HG03175 (cell line): ENCODE results near the gene TSPY1.
"Not testable (repeated sequence)": the region's sequence is repeated elsewhere in the genome, so short reads cannot be mapped to it uniquely, and the experiment has no call there.

Experiments
- ATAC-seq: cut with Tn5 transposase; IDR thresholded peaks from one replicate; pipeline ENCODE4 v1.9.1; 2021; ENCODE audit warnings: mild to moderate bottlenecking, moderate library complexity; ENCODE audit not compliant: unreplicated experiment

The TSPY1 gene, protein sequence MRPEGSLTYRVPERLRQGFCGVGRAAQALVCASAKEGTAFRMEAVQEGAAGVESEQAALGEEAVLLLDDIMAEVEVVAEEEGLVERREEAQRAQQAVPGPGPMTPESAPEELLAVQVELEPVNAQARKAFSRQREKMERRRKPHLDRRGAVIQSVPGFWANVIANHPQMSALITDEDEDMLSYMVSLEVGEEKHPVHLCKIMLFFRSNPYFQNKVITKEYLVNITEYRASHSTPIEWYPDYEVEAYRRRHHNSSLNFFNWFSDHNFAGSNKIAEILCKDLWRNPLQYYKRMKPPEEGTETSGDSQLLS

DNA sequence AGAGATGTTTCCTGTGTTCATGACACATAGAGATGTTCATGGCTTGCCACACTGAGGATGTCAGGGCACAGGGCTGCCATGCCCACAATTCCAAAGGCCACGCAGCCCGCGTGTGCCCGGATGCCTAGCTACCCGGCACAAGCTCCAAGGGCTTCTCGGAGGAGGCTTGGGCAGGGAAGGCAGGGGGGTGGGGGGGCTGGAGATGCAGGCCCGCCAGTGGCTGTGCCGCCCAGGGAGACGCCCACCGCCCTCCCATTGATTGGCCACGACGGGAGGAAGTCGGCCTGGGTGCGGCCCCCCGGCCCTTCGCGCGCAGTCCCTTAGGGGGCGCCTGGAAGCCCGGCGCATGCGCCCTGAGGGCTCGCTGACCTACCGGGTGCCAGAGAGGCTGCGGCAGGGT is at the start of gene TSPY1:
TSPY1 (plus strand) TSS at position 301 of the 400 bp plus-strand sequence; CDS start at position 347, 46 bp downstream.
- not testable (repeated sequence) for ATAC-seq

DNA sequence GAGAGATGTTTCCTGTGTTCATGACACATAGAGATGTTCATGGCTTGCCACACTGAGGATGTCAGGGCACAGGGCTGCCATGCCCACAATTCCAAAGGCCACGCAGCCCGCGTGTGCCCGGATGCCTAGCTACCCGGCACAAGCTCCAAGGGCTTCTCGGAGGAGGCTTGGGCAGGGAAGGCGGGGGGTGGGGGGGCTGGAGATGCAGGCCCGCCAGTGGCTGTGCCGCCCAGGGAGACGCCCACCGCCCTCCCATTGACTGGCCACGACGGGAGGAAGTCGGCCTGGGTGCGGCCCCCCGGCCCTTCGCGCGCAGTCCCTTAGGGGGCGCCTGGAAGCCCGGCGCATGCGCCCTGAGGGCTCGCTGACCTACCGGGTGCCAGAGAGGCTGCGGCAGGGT is 20.2 kb downstream of the TSPY1 start, which contains the start of gene TSPY9:
TSPY9 (plus strand) TSS at position 301 of the 400 bp plus-strand sequence; CDS start at position 347, 46 bp downstream.
- not testable (repeated sequence) for ATAC-seq

DNA sequence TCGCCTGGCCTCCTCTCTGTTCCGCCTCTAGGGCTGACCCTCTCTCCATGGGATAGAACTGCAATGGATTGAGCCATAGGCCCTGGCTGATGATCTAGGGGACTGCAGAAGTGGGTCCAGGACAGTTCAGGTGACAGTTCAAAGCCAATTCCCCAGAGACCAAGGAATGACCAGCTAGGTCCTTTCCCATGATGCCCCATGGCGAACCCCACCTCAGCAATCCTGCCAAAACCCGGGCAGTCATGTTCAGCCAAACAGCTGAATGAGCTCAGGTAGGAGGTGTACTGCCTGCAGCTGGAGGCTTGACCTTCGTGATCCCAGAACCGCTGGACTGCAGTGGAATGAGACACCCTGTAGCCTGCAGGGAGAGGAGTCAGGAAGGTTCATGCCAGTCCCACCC is 37.6 kb downstream of the TSPY1 start:
- not testable (repeated sequence) for ATAC-seq

DNA sequence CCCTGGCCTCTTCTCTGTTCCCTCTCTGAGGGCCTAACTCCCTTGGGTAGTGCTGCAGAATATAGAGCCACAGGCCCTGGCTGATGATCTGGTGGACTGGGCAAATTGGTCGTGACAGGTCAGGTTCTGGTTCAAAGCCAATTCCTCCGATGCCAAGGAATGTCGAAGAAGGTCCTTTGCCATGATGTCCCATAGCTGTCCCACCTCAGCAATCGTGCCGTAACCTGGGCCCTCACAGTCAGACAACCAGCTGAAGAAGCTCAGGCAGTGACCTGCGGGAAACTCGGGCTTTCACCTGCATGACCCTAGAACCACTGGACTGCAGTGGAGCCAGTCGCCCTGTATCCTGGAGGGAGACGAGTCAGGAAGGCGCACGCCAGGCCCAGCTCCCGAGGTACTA is 49.5 kb downstream of the TSPY1 start:
- not testable (repeated sequence) for ATAC-seq
